ENCODE results near the gene ZC3H7B.

- TF ChIP-seq GATA2 (IDR thresholded peaks at IDR 0.05; ENCODE audit: low read depth, low read length) (no peak), GATA3 (IDR thresholded peaks at IDR 0.05; ENCODE audit: low read depth, low read length) (no peak)
Observed at GRCh38 chr22:41347066-41347859, 45.9 kb downstream of the ZC3H7B start.
